CD4-positive, alpha-beta T cell treated with Interleukin-21 for 1 hour (primary cell): ENCODE results near the gene ZG16.
"Not testable (repeated sequence)": the region's sequence is repeated elsewhere in the genome, so short reads cannot be mapped to it uniquely, and the experiment has no call there.

Experiments used
- DNase-seq: peaks from one replicate; pipeline ENCODE4 v3.0.0-alpha.2; 2020

The ZG16 gene

GRCh38 chr16:29777576-29778350, at the start of gene ZG16:
ZG16 (plus strand) TSS chr16:29778256; CDS start chr16:29779267, 1,011 bp downstream.
- no peak for DNase-seq

- no peak for DNase-seq
Measured at GRCh38 chr16:29729116-29729521, 48.9 kb upstream of the ZG16 start.

- DNase-seq = no peak
Measured at GRCh38 chr16:29730649-29731048, 47.4 kb upstream of the ZG16 start.

- DNase-seq = peak; percentile 43
Measured at GRCh38 chr16:29731768-29732601, 46.1 kb upstream of the ZG16 start.

DNA sequence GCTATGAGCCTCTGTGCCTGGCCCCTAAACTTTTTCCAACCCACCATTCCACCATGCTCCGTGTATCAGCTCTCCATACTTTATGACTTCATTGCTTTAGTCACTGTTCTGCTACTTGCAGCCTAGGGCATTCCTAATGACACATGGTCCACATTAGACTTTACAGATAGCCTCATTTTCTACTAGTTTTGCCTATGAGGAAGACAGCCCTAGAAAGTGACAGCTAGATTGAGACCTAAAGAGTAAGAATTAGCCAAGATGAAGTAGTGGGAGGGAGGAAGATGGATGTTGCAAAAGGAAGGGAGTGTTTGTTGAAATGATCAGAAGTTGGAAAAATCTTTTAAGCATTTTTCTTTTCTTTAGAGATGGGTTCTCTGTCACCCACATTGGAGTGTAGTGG, 43.3 kb upstream of the ZG16 start:
- DNase-seq = no peak

- DNase-seq = no peak
Measured at GRCh38 chr16:29736112-29736511, 41.9 kb upstream of the ZG16 start.

DNA sequence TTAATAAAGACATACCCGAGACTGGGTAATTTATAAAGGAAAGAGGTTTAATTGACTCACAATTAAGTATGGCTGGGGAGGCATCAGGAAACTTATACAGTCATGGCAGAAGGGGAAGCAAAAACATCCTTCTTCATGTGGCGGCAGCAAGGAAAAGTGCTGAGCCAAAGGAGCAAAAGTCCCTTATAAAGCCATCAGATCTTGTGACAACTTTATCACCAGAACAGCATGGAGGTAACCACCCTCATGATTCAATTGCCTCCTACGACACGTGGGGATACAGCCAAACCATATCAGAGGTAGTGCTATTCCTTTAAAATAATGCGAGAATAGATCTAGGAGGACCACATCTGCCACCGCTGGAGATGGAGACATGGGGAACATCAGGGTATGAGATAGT, 41.3 kb upstream of the ZG16 start:
- DNase-seq = no peak

GRCh38 chr16:29737713-29738112, 40.3 kb upstream of the ZG16 start:
- DNase-seq = no peak

GRCh38 chr16:29738514-29738913, 39.5 kb upstream of the ZG16 start:
- peak; percentile 87 for DNase-seq

DNA sequence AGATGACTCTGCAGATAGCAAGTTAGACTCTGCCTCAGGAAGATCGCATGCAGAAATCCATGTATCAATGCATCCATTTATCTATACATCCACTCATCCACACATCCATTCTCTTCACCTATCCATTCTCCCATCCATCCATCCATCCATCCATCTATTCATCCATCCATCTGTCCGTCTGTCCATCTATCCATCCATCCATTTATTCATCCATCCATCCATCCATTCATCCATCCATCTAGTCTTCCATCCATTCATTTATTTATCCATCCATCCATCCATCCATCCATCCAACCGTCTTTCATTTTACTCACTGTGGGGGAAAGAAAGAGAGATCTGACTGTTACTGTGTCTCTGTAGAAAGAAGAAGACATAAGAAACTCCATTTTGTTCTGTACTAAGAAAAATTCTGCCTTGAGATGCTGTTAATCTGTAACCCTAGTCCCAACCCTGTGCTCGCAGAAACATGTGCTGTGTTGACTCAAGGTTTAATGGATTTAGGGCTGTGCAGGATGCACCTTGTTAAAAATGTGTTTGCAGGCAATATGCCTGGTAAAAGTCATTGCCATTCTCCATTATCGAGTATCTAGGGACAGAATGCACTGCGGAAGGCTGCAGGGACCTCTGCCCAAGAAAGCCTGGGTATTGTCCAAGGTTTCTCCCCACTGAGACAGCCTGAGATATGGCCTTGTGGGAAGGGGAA, 38.0 kb upstream of the ZG16 start:
- DNase-seq = not testable (repeated sequence)

DNA sequence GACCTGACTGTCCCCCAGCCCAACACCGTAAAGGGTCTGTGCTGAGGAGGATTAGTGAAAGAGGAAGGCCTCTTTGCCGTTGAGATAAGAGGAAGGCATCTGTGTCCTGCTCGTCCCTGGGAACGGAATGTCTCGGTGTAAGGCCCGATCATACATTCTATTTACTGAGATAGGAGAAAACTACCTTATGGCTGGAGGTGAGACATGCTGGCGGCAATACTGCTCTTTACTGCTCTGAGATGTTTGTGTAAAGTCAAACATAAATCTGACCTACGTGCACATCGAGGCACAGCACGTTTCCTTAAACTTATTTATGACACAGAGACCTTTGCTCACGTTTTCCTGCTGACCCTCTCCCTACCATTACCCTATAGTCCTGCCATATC, 37.4 kb upstream of the ZG16 start:
- DNase-seq = not testable (repeated sequence)

- DNase-seq = no peak
Measured at GRCh38 chr16:29742683-29743275, 35.3 kb upstream of the ZG16 start.

GRCh38 chr16:29743475-29743826, 34.6 kb upstream of the ZG16 start:
- no peak for DNase-seq

DNA sequence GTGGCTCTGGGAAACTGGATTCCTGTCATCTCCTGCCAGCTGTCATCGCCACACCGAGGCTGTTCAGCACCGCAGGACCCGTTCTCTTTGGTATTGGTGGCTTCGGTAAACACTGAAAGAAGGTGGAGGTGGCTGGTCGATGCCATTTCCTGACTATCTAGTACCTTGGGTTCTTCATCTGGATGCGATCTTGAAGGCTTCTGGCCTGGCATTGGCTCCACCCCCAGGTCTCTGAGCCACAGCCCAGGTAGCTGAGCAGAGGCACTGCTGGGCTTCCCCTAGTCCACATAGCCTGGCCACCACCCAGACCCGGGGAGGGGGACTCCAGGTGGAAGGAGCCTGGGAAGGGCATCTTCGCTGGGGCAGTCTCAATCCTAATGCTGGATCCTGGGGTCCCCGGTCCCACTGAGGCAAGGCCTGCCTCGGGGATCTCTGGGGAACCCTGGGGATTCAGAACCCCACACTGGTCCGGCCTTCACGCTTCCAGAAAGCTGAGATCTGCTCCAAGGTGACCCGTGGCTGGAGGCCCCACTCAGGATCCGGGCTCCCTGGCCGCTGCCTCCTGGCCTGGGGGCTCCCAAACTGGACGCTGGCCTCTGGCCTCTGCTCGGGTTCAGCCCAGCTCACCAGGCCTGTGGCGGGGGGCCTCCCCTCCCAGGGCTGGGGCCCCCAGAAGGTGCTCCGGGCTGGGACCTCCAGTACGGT, 34.1 kb upstream of the ZG16 start:
- peak; percentile 76 for DNase-seq

DNA sequence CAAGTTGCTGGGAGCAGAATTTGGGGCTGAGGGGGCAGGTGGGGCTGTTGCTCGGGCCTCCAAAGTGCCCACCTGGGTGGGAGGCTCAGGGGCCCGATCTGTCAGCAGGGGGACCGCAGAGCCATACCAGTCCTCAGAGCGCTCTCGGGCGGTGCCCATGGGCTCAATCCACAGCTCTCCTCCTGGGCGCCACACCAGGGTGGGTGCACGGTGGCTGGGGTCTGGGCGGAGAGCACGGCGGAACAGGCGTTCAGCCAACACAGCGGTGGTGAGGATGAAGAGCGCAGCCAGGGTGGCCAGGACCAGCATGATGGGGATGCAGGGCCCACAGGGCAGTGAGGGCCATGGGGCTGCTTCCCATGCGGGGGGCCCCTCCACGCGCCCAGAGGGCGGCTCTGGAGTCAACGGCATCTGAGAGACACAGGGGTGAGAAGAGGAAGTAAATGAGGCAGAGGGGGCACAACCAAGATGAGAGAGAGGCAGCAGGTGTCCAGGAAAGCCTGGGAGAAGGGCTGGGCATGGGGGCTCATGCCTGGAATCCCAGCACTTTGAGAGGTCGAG, 33.4 kb upstream of the ZG16 start:
- no peak for DNase-seq

DNA sequence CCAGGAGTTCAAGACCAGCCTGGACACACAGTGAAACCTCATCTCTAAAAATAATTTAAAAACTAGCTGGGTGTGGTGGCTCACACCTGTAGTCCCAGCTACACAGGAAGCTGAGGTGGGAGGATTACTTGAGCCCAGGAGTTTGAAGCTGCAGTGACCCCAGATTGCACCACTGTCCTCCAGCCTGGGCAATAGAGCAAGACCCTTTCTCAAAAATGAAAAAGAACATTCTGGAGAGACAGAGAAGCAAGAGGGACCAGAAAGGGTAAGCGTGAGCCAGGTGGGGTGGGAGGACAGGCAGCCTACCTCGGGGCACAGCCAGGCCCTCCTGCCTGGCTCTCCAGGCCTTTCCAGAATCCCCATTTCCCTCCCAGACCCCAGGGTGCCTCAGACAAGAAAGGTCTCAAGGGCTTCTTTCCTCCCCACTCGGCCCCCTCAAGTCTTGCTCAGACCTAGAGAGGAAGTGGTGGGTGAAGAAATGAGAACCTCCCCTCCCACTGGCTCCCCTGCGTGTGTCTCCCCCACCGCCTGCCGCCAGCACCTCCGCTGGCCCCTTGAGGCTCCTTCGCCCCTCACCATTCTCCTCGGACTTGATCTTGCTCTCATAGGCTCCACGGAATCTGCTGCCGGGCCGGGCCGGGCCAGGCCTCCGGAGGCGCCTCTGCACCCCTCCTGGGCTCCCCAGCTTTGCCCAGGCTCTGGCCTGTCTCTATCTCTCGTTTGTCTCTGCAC, 32.8 kb upstream of the ZG16 start:
- DNase-seq = peak; percentile 69

DNA sequence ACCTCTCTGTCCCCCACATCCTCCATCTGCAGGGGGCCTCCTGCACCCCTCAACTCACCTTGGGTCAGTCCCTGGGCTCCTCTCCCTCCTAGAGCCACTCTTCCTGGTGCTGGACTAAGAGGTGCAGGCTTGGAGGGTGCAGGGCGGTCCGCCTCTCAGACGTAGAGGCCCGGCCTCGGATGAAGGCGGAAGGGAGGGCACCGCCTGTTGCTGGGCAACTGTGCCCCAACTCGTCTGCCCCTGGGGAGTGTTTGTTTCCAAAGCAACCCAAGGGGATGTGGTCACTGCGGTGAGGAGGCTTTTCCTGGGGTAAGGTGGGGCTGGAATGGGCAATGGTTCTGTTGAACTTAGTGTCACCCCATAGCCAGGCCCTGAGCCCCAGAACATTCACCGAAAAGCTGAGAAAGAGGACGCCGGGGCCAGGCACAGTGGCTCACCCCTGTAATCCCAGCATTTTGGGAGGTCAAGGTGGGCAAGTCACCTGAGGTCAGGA, 32.2 kb upstream of the ZG16 start, which contains the start of gene C16orf54:
Gene C16orf54 (minus strand): TSS at position 138 of the 493 bp plus-strand sequence. CDS start 1,039 bp downstream, outside the sequence.
- DNase-seq = peak; percentile 97

DNA sequence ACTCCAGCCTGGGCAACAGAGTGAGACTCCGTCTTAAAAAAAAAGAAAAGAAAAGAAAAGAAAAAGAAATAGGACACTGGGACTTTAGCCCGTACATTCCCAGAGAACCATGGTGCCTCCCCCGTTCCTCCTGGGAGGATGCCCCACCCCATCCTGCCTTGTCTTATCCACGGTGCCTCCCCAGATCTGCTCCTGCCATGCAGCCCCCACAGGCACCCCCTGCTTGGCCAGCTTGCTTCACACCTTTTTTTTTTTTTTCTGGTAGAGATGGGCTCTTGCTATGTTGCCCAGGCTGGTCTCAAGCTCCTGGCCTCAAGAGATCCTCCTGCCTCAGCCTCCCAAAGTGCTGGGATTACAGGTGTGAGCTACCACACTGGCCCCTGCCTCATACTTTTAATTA, 31.5 kb upstream of the ZG16 start:
- peak; percentile 39 for DNase-seq

GRCh38 chr16:29747947-29748759, 29.9 kb upstream of the ZG16 start:
- DNase-seq = no peak

- DNase-seq = not testable (repeated sequence)
Measured at GRCh38 chr16:29748760-29749149, 29.3 kb upstream of the ZG16 start.
